Measurements from ENCODE around the gene TWSG1. TPM values are rescaled to one million over a fixed set of nuclear protein-coding genes. Genes with fewer than 3 reads are reported as not detected.

The TWSG1 gene
- total and polyA plus RNA-seq, 9 donors: 36.5 to 66.1 (median 47.9) TPM

GRCh38 chr18:9386879-9387278, 52.3 kb downstream of the TWSG1 start:
- WGBS, 3 donors: 23 to 49% (median 30%) methylated on average over 1 of the region's 1 CpG
- no peak for TF ChIP-seq CTCF (IDR thresholded peaks at IDR 0.05)
- H3K27me3 ChIP-seq: no peaks in the 10 kb centered on the region
- no peak overlapping the region for H3K4me3 ChIP-seq
- peaks cover 0 to 2% of the 10 kb centered on the region in 2 donors for H3K9me3 ChIP-seq
- DNase-seq: no peak
- no peaks in the 10 kb centered on the region for H3K4me1 ChIP-seq (ENCODE audit: insufficient read depth)
- H3K27ac ChIP-seq: no peak overlapping the region
- intact Hi-C loops (cut with DNase I): no loop called here
- no peaks in the 10 kb centered on the region for H3K36me3 ChIP-seq

GRCh38 chr18:9387891-9388290, 53.3 kb downstream of the TWSG1 start:
- Histone ChIP-seq H3K36me3 (no peaks in the 10 kb centered on the region), H3K27me3 (no peaks in the 10 kb centered on the region), H3K4me3 (no peak overlapping the region), H3K9me3 (peaks cover 0 to 7% of the 10 kb centered on the region in 2 donors), H3K27ac (no peak overlapping the region), H3K4me1 (ENCODE audit: insufficient read depth) (no peaks in the 10 kb centered on the region)
- no peak for TF ChIP-seq POLR2A (IDR thresholded peaks at IDR 0.05)
- no peak for TF ChIP-seq CTCF (IDR thresholded peaks at IDR 0.05)
- no peak for TF ChIP-seq EP300 (IDR thresholded peaks at IDR 0.05)
- intact Hi-C loops (cut with DNase I): no loop called here
- WGBS, 3 donors: 85 to 96% (median 93%) methylated on average over 1 of the region's 1 CpG
- DNase-seq: no peak

- WGBS, 3 donors: 96 to 98% (median 96%) methylated on average over 5 of the region's 5 CpGs
- intact Hi-C loops (cut with DNase I): no loop called here
Observed at GRCh38 chr18:9389706-9390105, 55.1 kb downstream of the TWSG1 start.

GRCh38 chr18:9392726-9393125, 58.2 kb downstream of the TWSG1 start:
- peaks cover 0 to 7% of the 10 kb centered on the region in 2 donors for H3K9me3 ChIP-seq
- no peak overlapping the region for H3K27ac ChIP-seq
- no peak overlapping the region for H3K4me3 ChIP-seq
- intact Hi-C loops (cut with DNase I): no loop called here
- no peaks in the 10 kb centered on the region for H3K27me3 ChIP-seq
- no peaks in the 10 kb centered on the region for H3K4me1 ChIP-seq (ENCODE audit: insufficient read depth)
- 91 to 97% (median 95%) methylated on average over 3 of the region's 3 CpGs for WGBS, 3 donors
- TF ChIP-seq CTCF (IDR thresholded peaks at IDR 0.05): no peak
- TF ChIP-seq POLR2A (IDR thresholded peaks at IDR 0.05): no peak
- no peak for TF ChIP-seq EP300 (IDR thresholded peaks at IDR 0.05)
- no peaks in the 10 kb centered on the region for H3K36me3 ChIP-seq
- DNase-seq: no peak

More at GRCh38 chr18:9389706-9390105, 55.1 kb downstream of the TWSG1 start:
- H3K36me3 ChIP-seq: no peaks in the 10 kb centered on the region
- TF ChIP-seq CTCF (IDR thresholded peaks at IDR 0.05): no peak
- no peak for TF ChIP-seq EP300 (IDR thresholded peaks at IDR 0.05)
- TF ChIP-seq POLR2A (IDR thresholded peaks at IDR 0.05): no peak
- no peak overlapping the region for H3K27ac ChIP-seq
- H3K4me1 ChIP-seq (ENCODE audit: insufficient read depth): no peaks in the 10 kb centered on the region
- peaks cover 0 to 7% of the 10 kb centered on the region in 2 donors for H3K9me3 ChIP-seq
- no peak overlapping the region for H3K4me3 ChIP-seq
- no peaks in the 10 kb centered on the region for H3K27me3 ChIP-seq
- DNase-seq: no peak
